Uterus (tissue), 4 donors: ENCODE measurements around the gene LGSN. TPM values are rescaled to one million over a fixed set of nuclear protein-coding genes. Genes with fewer than 3 reads are reported as not detected.

Experiments used
- DNase-seq, 2 donors: peaks; one replicate each; pipeline ENCODE4 v3.0.0-alpha.2; 2019 to 2020
- H3K27ac ChIP-seq, 2 donors: fragments of 200-600 bp; sonication (generic); 1 replicate in 1 of 2; 2 replicates in 1 of 2; pipeline ENCODE4 v1.5.1; 2016 to 2018
- H3K27me3 ChIP-seq, 2 donors: fragments of 200-600 bp; sonication (generic); one replicate each; pipeline ENCODE4 v1.5.1; 2018 to 2019; ENCODE audit warnings: control low read depth in 1 of 2
- H3K36me3 ChIP-seq, 2 donors: fragments of 200-600 bp; sonication (generic); one replicate each; pipeline ENCODE4 v1.5.1; 2019; ENCODE audit warnings: control low read depth in 1 of 2
- H3K4me1 ChIP-seq, 2 donors: fragments of 200-600 bp; sonication (generic); one replicate each; pipeline ENCODE4 v1.5.1; 2018 to 2019; ENCODE audit warnings: control low read depth in 1 of 2
- H3K4me3 ChIP-seq, 2 donors: fragments of 200-600 bp; sonication (generic); 1 replicate in 1 of 2; 2 replicates in 1 of 2; pipeline ENCODE4 v1.5.1; 2018 to 2019; ENCODE audit warnings: mild to moderate bottlenecking in 1 of 2
- H3K9me3 ChIP-seq, 2 donors: fragments of 200-600 bp; sonication (generic); one replicate each; pipeline ENCODE4 v1.5.1; 2019; ENCODE audit warnings: control low read depth in 1 of 2
- POLR2A ChIP-seq, 2 donors: fragments of 450-650 bp; IDR thresholded peaks; one replicate each; pipeline ENCODE4 v1.6.1; 2016; ENCODE audit warnings: antibody characterized with exemption in 2 of 2, mild to moderate bottlenecking in 1 of 2, moderate library complexity in 1 of 2
- intact Hi-C: fragments of 100-400 bp; cut with DNase I; formaldehyde crosslinking; loops from one replicate; pipeline ENCODE4 v1.15.1; 2023; ENCODE audit warnings: low total_unique reads
- total RNA-seq, 4 donors: library from RNA; depleted of rRNA in 3 of 4; stranded (reverse); fragments of >200 nt in 3 of 4; gene quantifications; one replicate each; pipeline versions ENCODE4 v1.1.0 to v1.2.4, GENCODE V29; 2014 to 2023
- TF ChIP-seq, protein P1 (sequence below), 4 experiments: fragments of 200-600 bp in 2 of 4; fragments of 450-650 bp in 2 of 4; sonication (generic) in 2 of 4; IDR thresholded peaks; one replicate each; pipeline ENCODE4 v1.5.1; 2016 to 2019; ENCODE audit warnings: antibody characterized with exemption in 4 of 4, mild to moderate bottlenecking in 2 of 4, moderate library complexity in 1 of 4
- donor health status: DM: yes; HTN: yes; CAD: no.

The LGSN gene
- total RNA-seq, 4 donors from 2014 or later = 0.41 TPM; not detected in 3

DNA sequence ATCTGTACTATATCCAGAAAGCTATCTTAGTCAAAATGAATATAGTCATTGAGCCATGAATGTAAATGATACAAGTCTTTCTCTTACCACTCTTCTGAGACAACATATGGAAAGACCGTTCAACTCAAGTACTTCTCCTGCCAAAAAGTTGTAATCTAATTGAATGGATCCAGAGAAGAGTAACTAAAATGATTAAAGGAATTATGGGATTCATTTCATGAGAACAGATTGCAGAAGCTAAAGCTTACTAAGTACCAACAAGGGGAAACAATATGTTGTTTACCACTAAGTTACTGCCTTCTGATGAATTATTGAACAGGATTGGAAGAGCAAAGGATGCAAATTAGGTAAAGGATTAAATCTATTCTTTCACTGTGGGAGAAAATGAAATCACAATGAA lies 2.0 kb upstream of the LGSN start:
- Histone ChIP-seq H3K27me3 (no peaks in the 10 kb centered on the region), H3K27ac (no peak overlapping the region), H3K9me3 (no peaks in the 10 kb centered on the region), H3K4me1 (no peaks in the 10 kb centered on the region), H3K4me3 (no peak overlapping the region), H3K36me3 (no peaks in the 10 kb centered on the region)
- intact Hi-C loops = no loop called here
- TF ChIP-seq POLR2A (IDR thresholded peaks at IDR 0.05) = no peak
- TF ChIP-seq, protein P1, sequence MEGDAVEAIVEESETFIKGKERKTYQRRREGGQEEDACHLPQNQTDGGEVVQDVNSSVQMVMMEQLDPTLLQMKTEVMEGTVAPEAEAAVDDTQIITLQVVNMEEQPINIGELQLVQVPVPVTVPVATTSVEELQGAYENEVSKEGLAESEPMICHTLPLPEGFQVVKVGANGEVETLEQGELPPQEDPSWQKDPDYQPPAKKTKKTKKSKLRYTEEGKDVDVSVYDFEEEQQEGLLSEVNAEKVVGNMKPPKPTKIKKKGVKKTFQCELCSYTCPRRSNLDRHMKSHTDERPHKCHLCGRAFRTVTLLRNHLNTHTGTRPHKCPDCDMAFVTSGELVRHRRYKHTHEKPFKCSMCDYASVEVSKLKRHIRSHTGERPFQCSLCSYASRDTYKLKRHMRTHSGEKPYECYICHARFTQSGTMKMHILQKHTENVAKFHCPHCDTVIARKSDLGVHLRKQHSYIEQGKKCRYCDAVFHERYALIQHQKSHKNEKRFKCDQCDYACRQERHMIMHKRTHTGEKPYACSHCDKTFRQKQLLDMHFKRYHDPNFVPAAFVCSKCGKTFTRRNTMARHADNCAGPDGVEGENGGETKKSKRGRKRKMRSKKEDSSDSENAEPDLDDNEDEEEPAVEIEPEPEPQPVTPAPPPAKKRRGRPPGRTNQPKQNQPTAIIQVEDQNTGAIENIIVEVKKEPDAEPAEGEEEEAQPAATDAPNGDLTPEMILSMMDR (IDR thresholded peaks at IDR 0.05) = no peak
- no peak for DNase-seq

- intact Hi-C loops = no loop called here
- Histone ChIP-seq H3K4me1 (no peaks in the 10 kb centered on the region), H3K36me3 (no peaks in the 10 kb centered on the region), H3K27ac (no peak overlapping the region), H3K9me3 (no peaks in the 10 kb centered on the region), H3K4me3 (no peak overlapping the region), H3K27me3 (no peaks in the 10 kb centered on the region)
- no peak for DNase-seq
- TF ChIP-seq, protein P1 (IDR thresholded peaks at IDR 0.05) = no peak
- TF ChIP-seq POLR2A (IDR thresholded peaks at IDR 0.05) = no peak
Observed at GRCh38 chr6:63317641-63318040, 2.1 kb downstream of the LGSN start.

GRCh38 chr6:63316113-63316512 lies 3.7 kb downstream of the LGSN start:
- H3K36me3 ChIP-seq = no peaks in the 10 kb centered on the region
- no peaks in the 10 kb centered on the region for H3K4me1 ChIP-seq
- DNase-seq = no peak
- H3K27me3 ChIP-seq = no peaks in the 10 kb centered on the region
- intact Hi-C loops = no loop called here
- no peaks in the 10 kb centered on the region for H3K9me3 ChIP-seq
- H3K4me3 ChIP-seq = no peak overlapping the region
- TF ChIP-seq, protein P1 (IDR thresholded peaks at IDR 0.05) = no peak
- no peak overlapping the region for H3K27ac ChIP-seq

DNA sequence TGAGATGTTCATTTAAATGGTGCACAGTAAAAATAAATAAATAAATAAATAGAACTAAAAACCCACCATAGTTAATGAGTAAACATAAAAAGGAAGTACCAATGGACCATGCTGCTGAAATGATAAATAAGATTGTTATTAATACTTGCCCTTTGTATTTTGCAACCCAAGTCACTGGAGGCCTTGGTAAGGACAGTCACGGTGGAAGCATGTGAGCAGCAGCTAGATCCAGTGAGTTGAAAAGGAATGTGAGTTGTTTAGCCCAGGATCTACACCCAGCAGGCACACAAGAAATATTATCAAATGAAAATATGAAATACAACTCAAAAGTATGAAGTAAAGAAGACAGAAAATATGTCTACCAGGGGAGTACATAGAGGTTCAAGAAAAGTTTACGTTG lies 6.7 kb downstream of the LGSN start:
- intact Hi-C loops = no loop called here
- H3K27me3 ChIP-seq = no peaks in the 10 kb centered on the region
- H3K27ac ChIP-seq = no peak overlapping the region
- no peak overlapping the region for H3K4me3 ChIP-seq
- no peak for DNase-seq
- H3K9me3 ChIP-seq = no peaks in the 10 kb centered on the region
- TF ChIP-seq, protein P1 (IDR thresholded peaks at IDR 0.05) = no peak
- TF ChIP-seq POLR2A (IDR thresholded peaks at IDR 0.05) = no peak
- H3K4me1 ChIP-seq = no peaks in the 10 kb centered on the region
- H3K36me3 ChIP-seq = no peaks in the 10 kb centered on the region

- TF ChIP-seq, protein P1 (IDR thresholded peaks at IDR 0.05) = no peak
- TF ChIP-seq POLR2A (IDR thresholded peaks at IDR 0.05) = no peak
- no peaks in the 10 kb centered on the region for H3K9me3 ChIP-seq
- no peaks in the 10 kb centered on the region for H3K4me1 ChIP-seq
- H3K36me3 ChIP-seq = no peaks in the 10 kb centered on the region
- no peak overlapping the region for H3K4me3 ChIP-seq
- intact Hi-C loops = no loop called here
- no peak for DNase-seq
- no peak overlapping the region for H3K27ac ChIP-seq
- no peaks in the 10 kb centered on the region for H3K27me3 ChIP-seq
Observed at GRCh38 chr6:63307581-63308246, 12.1 kb downstream of the LGSN start.
